ENCODE results near the gene GABRB3.

The GABRB3 gene

GRCh38 chr15:26537663-26538062 lies 235.2 kb downstream of the GABRB3 start:
- H3K27me3 ChIP-seq (ENCODE audit: insufficient read depth, low read depth, severe bottlenecking) = no peaks in the 10 kb centered on the region
- H3K4me3 ChIP-seq (ENCODE audit: low read depth, low read length) = no peak overlapping the region
- H3K27ac ChIP-seq = no peak overlapping the region
- H3K36me3 ChIP-seq = no peaks in the 10 kb centered on the region
- TF ChIP-seq CTCF (IDR thresholded peaks at IDR 0.05; ENCODE audit: low read depth, low read length) = no peak
- no peak for DNase-seq
- no peaks in the 10 kb centered on the region for H3K9me3 ChIP-seq (ENCODE audit: severe bottlenecking)

- Histone ChIP-seq H3K9me3 (ENCODE audit: severe bottlenecking) (no peaks in the 10 kb centered on the region), H3K36me3 (no peaks in the 10 kb centered on the region), H3K27ac (no peak overlapping the region), H3K4me3 (ENCODE audit: low read depth, low read length) (no peak overlapping the region), H3K27me3 (ENCODE audit: insufficient read depth, low read depth, severe bottlenecking) (no peaks in the 10 kb centered on the region)
- DNase-seq = no peak
- TF ChIP-seq CTCF (IDR thresholded peaks at IDR 0.05; ENCODE audit: low read depth, low read length) = no peak
Measured at GRCh38 chr15:26531489-26531888, 241.4 kb downstream of the GABRB3 start.

DNA sequence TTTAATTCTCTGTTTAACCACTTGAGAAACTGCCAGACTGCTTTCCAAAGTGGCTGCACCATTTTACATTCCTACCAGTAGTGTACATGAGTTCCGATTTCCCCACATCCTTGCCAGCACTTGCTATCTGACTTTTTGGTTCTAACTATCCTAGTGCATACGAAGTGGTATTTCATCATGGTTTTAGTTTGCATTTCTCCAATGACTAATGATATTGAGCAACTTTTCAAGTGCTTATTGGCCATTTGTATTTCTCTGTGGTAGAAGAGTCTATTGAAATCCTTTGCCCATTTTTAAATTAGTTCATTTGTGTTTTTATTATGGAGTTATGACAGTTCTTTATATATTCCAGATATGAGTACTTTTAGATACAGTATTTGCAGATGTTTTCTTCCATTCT lies 247.8 kb downstream of the GABRB3 start:
- no peak for DNase-seq
- Histone ChIP-seq H3K27me3 (ENCODE audit: insufficient read depth, low read depth, severe bottlenecking) (no peaks in the 10 kb centered on the region), H3K36me3 (no peaks in the 10 kb centered on the region), H3K4me3 (ENCODE audit: low read depth, low read length) (no peak overlapping the region), H3K9me3 (ENCODE audit: severe bottlenecking) (no peaks in the 10 kb centered on the region), H3K27ac (no peak overlapping the region)
- TF ChIP-seq CTCF (IDR thresholded peaks at IDR 0.05; ENCODE audit: low read depth, low read length) = no peak

GRCh38 chr15:26521691-26522198 lies 251.1 kb downstream of the GABRB3 start:
- Histone ChIP-seq H3K4me3 (ENCODE audit: low read depth, low read length) (no peak overlapping the region), H3K27me3 (ENCODE audit: insufficient read depth, low read depth, severe bottlenecking) (no peaks in the 10 kb centered on the region), H3K9me3 (ENCODE audit: severe bottlenecking) (no peaks in the 10 kb centered on the region), H3K27ac (no peak overlapping the region), H3K36me3 (no peaks in the 10 kb centered on the region)
- no peak for DNase-seq
- no peak for TF ChIP-seq CTCF (IDR thresholded peaks at IDR 0.05; ENCODE audit: low read depth, low read length)

- TF ChIP-seq CTCF (IDR thresholded peaks at IDR 0.05; ENCODE audit: low read depth, low read length) = no peak
- Histone ChIP-seq H3K9me3 (ENCODE audit: severe bottlenecking) (no peaks in the 10 kb centered on the region), H3K27ac (no peak overlapping the region), H3K36me3 (no peaks in the 10 kb centered on the region), H3K4me3 (ENCODE audit: low read depth, low read length) (no peak overlapping the region), H3K27me3 (ENCODE audit: insufficient read depth, low read depth, severe bottlenecking) (no peaks in the 10 kb centered on the region)
- no peak for DNase-seq
Measured at GRCh38 chr15:26521130-26521529, 251.7 kb downstream of the GABRB3 start.

- no peaks in the 10 kb centered on the region for H3K9me3 ChIP-seq (ENCODE audit: severe bottlenecking)
- TF ChIP-seq CTCF (IDR thresholded peaks at IDR 0.05; ENCODE audit: low read depth, low read length) = no peak
- no peaks in the 10 kb centered on the region for H3K27me3 ChIP-seq (ENCODE audit: insufficient read depth, low read depth, severe bottlenecking)
- H3K27ac ChIP-seq = no peak overlapping the region
- no peak overlapping the region for H3K4me3 ChIP-seq (ENCODE audit: low read depth, low read length)
- DNase-seq = no peak
- no peaks in the 10 kb centered on the region for H3K36me3 ChIP-seq
Measured at GRCh38 chr15:26518885-26519284, 254.0 kb downstream of the GABRB3 start.

Measured in WERI-Rb-1 (cell line).